ENCODE data around the gene HEATR5A. TPM values are rescaled to one million over a fixed set of nuclear protein-coding genes. Genes with fewer than 3 reads are reported as not detected.
"Not testable (repeated sequence)": the region's sequence is repeated elsewhere in the genome, so short reads cannot be mapped to it uniquely, and the experiment has no call there.

Gene HEATR5A
- 23.0 TPM for polyA plus RNA-seq (2013, experiment 1 of 2; ENCODE audit: insufficient read length)
- 23.6 TPM for polyA plus RNA-seq (2013, experiment 2 of 2; ENCODE audit: insufficient read length)

DNA sequence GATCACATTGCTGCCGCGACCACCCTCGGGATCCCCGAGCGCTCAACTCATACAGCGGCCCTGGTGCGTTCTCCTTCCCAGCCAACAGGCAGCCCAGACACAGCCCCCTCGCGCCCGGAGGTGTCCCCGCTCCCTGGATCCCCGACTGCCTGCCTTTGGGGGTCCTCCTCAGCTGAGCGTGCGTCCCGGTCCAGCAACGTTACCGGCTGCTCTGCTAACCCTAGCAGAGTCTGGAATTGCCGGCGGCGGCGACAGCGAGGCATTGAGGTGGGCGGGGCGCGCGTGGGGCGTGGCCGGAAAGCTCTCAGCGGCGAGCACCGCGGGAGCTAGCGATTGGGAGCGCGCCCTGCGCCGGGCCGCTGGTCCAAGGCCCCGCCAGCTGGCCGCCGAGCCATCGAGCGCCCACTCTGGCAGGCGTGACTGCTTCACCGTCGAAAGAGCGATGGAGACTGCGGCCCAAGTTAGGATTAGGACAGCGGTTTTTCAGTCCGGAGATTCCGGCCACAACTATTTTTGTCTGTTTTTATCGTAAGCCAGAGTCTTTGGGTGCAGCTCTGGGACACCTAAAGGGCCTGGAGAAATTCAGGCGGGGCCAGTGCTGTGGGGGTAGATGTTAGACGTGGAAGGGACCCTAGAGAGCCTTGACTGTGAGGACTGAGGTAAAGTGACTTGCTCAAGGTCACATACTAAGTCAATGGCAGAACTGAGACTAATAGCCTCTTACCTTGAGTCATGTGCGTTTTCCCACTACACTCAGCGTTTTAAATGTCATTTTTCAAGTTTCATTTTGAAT lies at the start of gene HEATR5A:
TSS of gene HEATR5A (minus strand) at position 232 of the 793 bp plus-strand sequence. CDS start 17,575 bp downstream, outside the sequence.
- peak; percentile 96 for DNase-seq

DNA sequence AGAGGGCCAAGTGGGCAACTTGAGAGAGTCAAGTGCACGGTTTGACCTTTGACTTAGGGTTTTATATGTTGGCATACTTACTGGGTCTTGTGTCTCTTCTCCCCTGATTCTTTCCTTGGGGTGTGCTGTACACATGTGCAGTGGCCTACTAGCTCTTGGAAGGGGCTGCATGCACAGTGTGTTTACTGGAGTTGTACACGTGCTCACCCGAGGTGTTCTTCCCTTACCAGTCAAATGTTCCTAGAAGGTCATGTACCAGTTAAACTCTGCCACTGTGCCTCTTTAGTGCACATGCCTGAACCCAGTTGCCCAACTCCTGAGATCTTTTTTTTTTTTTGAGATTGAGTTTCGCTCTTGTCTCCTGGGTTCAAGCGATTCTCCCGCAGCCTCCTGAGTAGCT lies 46.2 kb upstream of the HEATR5A start:
- no peak for DNase-seq

DNA sequence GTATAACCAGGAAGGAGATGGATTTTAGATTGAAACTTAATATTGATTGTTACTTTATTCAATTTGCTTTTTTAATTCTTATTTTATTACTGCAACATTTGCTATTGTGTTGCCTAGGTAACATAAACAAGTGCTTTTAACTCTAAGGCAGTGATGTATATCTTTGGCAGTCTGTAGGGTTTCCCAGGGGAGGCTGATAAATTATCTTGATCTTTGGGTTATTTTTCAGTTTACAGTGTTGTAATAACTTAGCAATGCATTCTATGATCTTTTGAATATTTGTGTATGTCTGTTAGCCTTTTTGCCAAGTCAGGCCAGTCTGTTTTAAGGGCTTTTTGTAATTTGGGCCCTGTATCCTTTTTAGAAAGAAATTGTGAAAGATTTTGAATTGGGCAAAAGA lies 44.8 kb upstream of the HEATR5A start:
- DNase-seq = peak; percentile 65

DNA sequence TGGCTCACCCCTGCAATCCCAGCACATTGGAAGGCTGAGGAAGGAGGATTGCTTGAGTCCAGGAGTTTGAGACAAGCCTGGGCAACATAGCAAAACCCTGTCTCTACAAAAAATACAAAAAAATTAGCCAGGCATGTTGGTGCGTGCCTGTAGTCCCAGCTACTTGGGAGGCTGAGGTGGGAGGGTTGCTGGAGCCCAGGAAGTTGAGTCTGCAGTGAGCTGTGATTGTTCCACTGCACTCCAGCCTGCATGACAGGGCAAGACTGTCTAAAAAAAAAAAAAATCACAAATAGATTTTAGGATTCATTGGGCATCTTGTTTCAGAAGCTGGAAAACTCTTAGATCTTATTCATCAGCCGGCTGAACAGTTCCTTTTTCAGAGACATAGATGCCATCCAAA lies 42.1 kb upstream of the HEATR5A start:
- not testable (repeated sequence) for DNase-seq

DNA sequence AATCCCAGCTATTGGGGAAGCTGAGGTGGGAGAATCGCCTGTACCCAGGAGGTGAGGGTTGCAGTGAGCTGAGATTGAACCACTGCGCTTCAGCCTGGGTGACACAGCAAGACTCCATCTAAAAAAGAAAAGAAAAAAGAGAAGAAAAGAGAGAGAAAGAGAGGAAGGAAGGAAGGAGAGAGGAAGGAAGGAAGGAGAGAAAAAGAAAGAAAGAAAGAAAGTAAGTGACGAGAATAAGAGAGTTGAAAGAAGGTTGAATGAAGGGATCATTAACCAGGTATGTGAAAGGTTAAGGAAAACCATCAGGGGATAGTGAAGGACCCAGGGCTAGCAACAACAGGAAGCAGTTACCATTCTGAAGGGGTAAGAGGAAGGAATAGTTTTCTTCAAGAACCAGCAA lies 41.2 kb upstream of the HEATR5A start:
- DNase-seq = no peak

DNA sequence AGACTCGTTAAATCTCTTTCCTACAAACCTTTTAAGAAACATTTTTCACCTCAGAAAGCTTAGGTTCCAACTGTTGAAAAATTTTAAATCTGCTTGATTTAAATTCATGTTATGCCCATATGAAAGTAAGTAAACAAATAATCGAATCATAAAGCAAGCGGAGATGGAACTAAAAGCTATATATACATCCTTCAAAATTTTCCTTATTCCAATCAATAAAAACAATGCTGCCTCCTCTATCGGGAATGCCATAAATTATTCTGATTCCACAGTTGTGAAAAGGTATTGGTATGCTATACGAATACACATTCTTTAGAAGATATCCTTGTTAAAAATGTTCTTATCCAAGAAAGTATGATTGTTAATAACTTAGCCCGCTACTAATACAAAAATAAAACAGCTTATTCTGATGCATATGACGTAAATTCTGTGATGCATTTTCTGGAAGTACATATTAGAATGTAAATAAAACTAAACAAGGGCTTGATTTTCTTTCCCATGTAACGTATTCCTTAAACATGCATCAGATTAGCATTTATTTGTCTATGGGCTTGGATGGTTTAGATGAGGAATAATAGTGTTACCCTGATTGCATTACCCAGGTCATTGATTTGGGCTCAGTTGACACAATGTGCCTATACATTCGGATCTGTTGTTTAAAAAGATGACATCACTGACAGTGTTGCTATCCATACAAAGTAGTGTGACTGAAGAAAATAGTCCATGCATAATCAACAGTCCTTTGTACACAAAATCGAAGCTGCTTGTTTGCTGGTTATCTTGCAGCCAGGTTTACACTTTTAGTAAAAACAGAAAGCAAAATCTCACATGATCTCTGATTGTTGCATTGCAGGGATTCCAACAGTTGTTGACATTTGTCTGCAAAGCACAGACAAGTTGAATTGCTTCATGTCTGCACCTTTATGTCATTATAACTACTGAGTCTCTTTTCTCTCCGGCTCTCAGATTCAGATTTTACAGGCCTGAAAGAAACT lies 37.6 kb upstream of the HEATR5A start:
- DNase-seq = no peak

DNA sequence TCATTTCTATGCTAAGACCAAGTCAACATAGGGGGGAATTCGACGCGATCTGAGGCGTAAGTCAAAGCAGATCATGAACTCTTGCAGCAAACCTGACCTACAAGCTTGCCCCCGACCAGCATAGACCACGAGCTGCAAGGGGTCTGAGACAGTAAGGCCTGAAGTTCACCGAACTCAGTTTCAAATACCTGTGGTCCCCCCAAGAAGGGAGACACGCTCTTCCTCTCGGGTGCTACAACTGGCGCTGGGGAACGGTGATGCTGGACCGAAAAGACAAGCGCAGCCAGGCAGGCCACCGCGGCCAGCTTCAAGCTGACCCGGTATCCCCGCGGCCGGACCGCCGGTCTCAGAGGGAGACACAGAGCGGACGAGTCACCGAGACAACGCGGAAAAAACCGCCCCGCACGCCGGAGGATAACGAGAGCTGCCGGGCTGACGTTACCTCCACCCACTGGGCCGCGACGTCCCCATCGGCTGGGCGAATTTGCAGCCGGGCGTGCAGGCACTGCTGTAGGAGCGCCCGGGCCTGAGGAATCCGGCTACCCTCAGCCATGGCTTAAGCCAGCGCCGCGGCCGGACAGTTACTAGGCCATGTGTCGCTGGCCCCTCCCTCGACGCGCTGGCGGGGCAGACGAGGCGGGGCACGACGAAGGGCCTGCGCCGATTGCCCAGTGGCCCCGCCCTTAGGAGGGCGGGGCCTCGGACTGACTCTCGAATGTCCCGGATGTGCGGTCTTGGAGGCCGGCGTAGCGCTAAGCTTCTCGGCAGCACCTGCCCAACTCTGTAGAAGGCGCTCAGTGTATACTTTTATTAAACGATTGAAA lies 36.7 kb upstream of the HEATR5A start, which contains the start of gene DTD2:
TSS of gene DTD2 (minus strand) at position 666 of the 824 bp plus-strand sequence. CDS start at position 553, 113 bp downstream.
- peak; percentile 96 for DNase-seq

DNA sequence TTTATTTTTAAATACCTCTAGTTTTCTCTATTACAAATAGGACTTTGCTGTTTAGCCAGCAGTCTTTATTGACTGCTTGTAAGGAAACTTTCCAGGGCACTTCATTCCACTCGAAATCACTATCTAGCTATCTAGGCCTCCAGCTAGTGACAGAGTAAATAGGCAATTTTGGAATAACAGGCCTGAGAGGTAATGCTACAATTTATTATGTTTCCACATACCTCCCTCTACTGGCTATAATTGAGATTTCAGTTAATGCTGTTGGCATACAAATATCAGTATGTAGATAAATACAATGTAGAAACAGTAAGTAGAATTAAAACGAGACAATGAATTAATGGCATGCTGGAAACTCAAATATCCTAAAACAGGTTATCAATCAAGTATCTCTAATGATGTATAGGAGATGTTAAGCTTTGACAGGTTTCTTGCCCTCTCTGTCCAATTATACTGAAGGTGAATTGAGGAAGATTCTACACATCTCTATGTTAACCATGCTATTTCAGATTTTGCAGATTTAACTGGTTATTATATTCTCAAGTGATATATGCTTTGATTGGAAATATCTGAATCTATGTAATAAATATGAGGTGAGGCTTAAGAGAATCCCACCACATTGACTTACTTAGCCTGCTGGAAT lies 29.7 kb upstream of the HEATR5A start:
- DNase-seq = peak; percentile 40

DNA sequence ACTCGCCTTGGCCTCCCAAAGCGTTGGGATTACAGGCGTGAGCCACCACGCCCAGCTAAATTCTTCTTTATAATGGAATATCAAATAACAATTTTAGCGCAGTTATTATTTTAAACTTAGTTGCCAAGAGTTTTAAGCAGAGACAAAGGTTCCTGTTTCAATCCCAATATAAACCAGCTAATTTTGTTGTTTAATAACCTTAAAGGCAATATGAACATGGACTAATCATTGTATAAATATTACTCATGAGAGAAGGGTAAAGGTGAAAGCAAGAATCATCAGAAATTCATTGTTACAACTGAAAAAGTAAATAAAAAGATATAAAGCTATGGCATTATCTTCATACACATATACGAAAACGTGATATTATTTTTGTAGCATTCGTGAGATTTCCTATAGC lies 28.8 kb upstream of the HEATR5A start:
- no peak for DNase-seq

DNA sequence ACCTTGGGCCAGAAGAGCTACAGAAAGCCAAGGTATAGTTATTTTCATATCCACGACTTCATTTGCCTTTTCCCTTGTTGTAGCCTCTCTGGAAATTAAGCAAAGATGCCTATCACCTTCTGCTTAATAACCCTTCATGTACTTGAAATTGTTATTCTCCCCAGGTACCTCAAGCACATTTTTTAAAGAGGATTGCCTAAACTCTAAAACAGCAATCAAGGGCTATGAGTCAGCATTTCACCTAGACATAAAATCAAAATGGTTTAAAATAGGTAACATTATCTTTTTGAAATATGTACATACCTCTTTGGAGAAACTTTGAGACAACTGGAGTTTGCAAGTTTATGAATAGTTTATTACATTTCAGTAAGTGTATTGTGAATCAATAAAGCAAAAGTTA lies 25.4 kb upstream of the HEATR5A start:
- no peak for DNase-seq

DNA sequence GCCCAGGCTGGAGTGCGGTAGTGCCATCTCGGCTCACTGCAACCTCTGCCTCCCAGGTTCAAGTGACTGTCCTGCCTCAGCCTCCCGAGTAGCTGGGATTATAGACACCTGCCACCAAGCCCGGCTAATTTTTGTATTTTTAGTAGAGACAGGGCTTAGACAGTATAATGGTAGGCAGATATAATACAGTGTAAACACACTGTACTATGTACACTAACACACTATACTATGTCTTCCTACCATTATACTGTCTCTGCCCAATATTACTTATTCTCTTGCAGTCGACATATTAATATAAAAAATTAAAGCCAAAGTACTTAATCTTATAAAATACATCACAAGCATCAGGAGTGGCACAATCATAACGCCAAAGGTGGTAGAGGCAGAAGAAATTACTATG lies 21.9 kb upstream of the HEATR5A start:
- no peak for DNase-seq

DNA sequence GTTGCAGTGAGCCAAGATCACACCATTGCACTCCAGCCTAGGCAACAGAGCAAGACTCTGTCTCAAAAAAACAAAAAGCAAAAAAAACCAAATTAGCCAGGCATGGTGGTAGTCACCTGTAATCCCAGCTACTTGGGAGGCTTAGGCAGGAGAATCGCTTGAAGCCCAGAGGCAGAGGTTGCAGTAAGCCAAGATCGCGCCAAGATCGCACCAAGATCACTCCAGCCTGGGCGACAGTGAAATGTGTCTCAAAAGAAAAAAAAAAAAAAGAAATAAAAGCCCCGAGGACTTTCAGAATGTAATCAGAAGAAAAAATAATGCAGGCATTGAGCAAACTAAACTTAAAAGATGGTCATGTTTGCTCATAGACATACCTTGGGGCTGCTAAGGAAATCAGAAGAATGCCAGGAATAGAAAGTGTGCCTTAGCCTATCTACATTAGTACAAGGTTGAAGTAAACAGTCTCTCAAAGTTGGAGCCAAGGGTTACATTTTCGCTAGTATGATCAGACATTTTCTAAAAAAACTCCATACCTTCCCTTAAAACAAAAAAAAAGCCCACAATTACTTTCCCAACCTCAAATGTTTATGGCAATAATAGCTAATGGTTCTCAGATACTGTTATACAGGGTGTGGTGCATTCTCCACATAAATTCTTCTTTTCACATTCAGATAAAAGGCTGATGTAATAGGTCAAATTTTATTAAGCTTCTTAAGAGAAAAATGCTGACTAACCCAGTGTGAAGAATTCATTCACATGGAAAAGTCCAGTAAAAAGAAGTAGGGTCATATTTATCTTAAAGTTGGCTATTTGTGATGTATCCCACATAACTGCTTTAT lies 21.1 kb upstream of the HEATR5A start:
- peak; percentile 73 for DNase-seq

DNA sequence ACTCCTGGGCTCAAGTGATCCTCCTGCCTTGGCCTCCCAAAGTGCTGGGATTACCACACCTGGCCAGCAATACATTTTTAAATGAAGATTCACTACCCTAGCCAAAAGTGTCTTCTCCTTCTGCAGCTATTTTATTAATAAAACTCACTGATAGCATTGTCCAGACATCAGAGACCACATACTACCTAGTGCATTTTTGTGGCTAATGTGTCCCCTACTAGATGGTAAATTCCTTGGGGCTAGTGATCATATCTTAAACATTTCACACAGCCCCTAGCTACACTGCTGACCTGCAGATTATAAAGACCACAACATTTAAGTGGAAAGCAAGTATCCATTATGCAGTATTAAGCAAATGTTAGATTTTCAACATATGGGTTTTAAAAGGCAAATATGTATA lies 19.9 kb upstream of the HEATR5A start:
- no peak for DNase-seq

DNA sequence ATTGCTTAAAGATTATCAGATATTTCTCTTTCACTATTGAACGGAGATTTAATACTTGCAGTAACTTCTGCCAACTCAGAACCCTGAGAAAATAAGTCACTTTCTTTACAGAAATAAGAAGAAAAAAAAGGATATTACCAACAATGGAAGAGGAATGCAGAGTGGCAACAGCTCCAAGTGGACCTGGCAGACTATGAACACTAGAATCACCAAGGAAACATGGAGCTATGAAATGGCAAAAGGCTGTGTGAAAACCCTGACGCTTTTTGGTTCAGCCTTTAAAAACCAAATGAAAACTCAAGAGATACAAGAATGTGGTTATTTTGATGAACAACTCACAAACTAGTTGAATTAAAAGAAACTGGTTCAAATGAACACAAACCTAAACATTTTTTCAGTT lies 19.2 kb upstream of the HEATR5A start:
- no peak for DNase-seq

DNA sequence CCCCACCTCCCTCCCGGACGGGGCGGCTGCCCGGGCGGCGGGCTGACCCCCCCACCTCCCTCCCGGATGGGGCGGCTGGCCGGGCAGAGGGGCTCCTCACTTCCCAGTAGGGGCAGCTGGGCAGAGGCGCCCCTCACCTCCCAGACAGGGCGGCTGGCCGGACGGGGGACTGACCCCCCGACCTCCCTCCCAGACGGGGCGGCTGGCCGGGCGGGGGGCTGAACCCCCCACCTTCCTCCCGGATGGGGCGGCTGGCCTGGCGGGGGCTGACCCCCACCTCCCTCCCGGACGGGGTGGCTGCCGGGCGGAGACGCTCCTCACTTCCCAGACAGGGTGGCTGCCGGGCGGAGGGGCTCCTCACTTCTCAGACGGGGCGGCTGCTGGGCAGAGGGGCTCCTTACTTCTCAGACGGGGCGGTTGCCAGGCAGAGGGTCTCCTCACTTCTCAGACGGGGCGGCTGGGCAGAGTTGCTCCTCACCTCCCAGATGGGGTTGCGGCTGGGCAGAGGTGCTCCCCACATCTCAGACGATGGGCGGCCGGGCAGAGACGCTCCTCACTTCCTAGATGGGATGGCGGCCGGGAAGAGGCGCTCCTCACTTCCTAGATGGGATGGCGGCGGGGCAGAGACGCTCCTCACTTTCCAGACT lies 16.8 kb upstream of the HEATR5A start:
- not testable (repeated sequence) for DNase-seq

DNA sequence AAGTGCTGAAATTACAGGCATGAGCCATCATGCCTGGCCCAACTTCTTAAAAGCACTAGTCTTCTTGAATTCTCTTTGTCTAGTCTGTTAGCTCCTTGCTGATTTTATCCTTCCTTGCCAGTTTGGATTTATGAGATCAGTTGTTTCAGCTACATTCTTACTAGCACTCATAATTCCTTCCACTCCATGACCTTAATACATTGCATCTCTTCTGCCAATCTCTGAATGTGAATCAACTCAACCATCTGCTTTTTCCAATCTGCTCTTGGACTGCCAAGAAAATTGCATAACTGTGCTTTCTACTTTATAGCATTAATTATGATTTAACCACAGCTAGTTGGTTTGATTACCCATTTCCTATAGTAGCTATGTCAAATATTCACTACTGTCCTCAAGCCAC lies 14.9 kb upstream of the HEATR5A start:
- peak; percentile 38 for DNase-seq

DNA sequence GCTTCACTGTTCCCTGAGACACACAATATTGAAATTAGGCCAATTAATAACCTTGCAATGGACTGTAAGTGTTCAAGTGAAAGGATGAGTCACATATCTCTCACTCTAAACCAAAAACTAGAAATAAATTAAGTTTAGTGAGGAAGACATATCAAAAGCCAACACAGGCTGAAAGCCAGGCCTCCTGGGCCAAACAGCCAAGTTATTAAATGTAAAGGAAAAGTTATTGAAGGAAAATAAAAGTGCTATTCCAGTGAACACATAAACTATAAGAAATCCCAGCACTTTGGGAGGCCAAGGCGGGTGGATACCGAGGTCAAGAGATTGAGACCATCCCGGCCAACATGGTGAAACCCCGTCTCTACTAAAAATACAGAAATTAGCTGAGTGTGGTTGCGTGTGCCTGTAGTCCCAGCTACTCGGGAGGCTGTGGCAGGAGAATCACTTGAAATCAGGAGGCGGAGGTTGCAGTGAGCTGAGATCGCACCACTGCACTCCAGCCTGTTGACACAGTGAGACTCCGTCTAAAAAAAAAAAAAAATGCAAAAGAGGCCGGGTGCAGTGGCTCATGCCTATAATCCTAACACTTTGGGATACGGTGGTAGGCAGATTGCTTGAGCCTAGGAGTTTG lies 10.4 kb upstream of the HEATR5A start:
- no peak for DNase-seq

DNA sequence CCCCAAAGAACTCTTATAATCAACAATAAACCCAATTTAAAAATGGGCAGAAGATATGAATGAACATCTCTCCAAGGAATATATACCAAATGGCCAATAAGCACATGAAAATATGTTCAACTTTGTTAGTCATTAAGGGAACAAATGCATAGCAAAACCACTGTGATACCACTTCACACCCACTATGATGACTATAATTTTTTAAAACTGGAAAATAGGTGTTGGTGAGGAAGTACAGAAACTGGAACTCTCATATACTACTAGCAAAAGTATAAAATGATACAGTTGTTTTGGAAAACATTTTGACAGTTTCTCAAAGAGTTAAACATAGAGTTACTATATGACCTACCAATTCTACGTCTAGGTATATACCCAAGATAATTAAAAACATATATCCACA lies 9.4 kb upstream of the HEATR5A start:
- DNase-seq = no peak

DNA sequence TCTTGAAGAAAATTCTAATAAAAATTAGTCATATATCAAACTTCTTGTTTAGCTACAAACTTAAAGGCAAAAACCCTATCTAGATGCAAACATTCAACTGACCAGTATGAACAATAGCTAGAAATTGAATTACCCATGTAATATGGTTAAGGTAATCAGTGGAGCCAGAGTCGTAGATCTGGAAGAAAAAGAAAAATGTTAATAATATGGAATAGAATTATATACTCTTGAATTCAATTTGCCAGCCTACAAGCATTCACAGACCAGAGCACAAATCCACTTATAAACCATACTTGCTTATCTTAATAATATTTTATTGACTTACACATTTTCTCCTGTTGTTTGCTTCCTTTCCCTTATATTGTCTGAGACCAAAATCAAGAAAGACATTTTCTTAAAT lies 7.7 kb upstream of the HEATR5A start:
- DNase-seq = no peak

DNA sequence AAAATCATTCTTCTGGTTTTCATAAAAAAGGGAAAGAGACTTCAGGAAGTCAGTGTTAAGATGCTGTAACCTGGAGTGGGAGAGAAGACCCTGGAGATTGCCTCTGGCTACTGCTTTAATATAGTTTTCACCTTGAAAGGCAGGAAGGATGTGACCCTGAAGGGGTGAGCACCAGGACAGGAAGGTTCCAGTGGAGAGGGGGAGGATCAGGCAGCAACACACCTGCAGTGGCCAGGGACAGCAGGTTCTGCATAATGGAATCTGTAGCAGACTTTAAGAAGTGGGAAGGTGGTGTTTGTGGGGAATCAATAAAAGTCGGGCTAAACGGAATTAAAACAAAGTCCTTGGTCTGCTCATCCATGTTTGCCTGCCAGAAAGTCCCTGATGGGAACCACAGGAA lies 6.3 kb upstream of the HEATR5A start:
- DNase-seq = no peak

All from fibroblast of skin of scalp (primary cell).